Stimulated activated naive CD4-positive, alpha-beta T cell (primary cell): ENCODE results near the gene ORM2.
"Not testable (repeated sequence)": the region's sequence is repeated elsewhere in the genome, so short reads cannot be mapped to it uniquely, and the experiment has no call there.

Experiments used
- DNase-seq, 6 experiments: peaks; one replicate each; lab custom pipeline; 2025; lab: John Stamatoyannopoulos, UW

ORM2 gene

DNA sequence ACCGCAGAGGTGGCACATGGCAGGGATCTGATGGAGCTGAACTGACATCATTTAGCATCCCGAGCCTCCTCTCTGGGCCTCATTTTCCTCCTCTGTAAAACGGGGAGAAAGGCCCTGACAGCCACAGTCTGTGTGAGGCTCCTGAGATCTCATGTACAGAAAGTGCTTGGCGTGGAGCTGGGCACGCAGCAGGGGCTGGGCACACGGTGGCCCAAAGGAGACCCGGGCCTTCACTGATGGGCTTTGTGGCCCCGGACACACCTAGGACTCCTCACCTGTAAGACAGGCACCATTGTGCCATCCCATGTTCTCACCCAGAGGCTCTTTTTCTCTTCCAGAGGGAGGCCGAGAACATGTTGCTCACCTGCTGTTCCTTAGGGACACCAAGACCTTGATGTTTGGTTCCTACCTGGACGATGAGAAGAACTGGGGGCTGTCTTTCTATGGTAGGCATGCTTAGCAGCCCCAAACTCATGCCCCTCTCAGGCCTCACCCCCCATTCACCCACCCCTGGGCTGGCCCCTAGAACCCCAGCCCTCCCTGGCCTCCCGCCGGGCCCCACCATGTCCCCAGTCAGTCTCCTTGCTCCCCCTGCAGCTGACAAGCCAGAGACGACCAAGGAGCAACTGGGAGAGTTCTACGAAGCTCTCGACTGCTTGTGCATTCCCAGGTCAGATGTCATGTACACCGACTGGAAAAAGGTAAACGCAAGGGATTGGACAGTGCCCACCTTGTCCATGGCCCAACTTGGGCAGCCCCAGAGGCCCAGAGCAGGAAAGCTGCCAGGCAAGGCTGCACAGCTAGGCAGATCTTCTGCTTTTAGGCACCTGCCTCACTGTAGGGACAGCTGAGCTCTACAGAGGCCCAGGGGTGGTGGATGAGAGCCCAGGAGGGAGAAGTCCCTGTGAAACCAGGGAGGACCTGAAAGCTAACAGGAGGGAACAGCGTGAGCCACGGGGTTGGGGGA, 1.8 kb downstream of the ORM2 start:
- not testable (repeated sequence) for DNase-seq

DNA sequence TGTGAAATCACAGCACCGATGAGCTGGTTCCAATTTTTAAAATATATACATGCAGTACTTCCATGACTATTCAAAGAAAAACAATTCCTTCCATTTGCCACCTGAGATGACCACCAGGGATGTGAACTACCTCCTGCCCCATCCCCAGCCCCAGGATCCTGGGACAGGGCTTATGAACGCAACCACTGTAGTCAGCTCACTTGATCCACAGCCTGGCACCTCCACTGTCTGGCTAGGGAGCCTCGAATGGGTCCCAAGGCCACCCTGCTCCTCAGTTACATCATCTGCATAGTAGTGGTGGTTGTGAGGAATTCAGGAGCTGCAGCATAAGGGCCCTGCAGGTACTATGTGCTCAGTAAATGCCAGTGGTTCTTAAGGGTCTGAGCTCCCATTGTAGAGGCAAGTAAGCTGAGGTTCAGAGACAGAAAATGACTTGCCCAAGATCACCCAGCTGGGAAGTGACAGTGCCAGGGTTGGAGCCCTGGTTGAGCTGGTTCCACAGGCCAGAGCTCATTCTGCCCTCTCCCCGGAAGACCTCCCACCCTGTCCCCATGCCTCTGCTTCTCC, 2.9 kb downstream of the ORM2 start:
- not testable (repeated sequence) for DNase-seq

DNA sequence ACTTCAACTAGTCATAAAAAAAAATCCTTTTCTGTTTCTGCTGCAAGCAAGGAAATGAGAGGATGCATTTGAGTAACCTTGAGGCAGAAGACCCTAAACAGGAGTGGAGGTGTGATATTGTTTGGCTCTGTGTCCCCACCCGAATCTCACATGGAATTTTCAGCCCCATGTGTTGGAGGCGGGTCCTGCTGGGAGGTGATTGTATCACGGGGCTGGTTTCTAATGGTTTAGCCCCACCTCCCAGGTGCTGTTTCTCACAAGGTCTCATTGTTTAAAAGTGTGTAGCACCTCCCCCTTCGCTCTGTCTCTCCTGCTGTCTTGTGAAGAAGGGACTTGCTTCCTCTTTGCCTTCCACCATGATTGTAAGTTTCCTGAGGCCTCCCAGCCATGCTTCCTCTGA, 4.0 kb downstream of the ORM2 start:
- DNase-seq, result not testable (repeated sequence)

- no peak for DNase-seq
Observed at GRCh38 chr9:114334490-114334889, 4.8 kb downstream of the ORM2 start.

DNA sequence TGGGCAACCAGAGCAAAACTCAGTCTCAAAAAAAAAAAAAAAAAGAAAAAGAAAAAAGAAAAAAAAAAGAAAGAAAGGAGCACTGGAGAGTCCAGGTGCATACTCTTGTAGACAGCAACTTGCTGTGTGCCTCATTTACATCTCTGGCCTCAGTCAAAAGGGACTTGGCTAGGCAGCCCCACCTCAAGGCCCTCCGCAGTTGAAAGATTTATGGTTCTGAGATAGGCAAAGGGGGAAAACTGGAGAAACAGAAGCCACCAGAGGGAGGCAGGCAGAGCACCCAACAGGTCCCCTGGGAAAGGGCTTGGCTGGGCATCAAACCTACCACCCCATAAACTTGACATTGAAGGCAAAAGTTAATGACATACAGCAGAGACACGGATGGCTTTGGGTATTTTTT, 6.1 kb downstream of the ORM2 start:
- DNase-seq, result no peak

DNA sequence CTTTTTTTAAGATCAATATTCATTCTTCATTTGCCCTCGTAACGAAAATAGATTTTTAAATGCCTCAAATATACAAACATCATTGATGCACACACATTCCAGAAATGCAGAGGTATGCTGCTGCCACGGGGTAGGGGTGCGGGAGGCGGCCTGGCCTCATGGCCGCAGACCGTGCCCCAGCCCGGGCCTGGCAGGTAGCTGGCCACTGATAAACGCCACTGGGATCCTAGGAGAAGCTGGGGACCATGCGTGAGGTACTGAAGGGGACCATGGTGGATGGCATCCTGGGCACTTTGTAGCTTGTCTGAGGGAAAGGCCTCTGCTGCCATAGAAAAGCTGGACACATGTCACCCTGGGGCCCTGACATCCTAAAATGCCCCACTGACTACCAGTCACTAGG, 6.5 kb downstream of the ORM2 start:
- DNase-seq, result no peak

DNA sequence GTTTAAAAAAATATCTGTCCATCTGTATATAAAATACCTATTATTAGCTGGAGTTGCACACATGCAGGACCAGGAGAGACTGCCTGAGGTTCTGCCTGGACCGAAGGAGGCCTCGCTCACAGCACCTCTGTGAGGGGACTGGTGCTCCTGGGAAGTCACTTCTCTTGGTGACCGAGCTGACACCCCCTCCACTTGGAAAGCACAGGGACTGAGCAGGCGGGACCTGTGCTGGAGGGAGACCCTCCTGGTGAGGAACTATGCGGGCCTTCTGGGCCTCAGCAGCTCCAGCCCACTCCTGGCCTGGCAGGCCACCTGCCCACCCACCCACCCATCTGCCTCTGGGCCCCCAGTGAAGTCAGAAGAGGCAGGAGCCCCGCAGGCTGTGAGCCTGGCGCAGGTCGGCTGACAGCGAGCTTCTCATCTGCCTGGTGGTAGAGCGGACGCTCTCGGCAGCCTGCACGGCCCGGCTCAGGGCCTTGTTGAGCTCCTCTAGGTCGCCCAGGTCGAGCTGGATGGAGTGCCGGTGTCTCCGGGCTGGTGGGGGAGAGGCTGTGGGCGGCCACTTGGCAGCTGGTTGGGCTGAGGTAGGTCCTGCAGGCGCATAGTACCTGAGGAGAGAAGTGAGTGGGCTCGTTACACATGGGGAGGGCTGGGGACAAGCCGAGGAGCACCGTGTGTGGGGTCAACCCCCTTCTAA, 7.2 kb downstream of the ORM2 start:
- DNase-seq, result no peak

DNA sequence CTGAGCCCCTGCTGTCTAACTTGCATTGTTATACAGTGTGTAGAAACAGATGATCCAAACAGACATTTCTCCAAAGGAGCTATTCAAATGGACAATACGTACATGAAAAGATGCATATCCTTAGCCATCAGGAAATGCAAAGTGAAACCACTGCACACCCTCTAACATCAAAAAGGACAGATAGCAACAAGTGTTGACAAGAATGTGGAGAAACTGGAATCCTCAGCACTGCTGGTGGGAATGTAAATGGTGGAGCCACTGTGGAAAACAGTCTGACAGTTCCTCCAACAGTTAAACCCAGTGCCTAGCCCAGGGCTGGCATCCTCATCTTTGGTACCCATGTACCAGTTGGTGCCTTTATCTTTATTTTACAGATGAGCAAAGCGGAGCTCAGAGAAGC, 8.5 kb downstream of the ORM2 start:
- DNase-seq, result no peak

- DNase-seq, result peak in 5 of 6 experiments; percentile 8 to 56 (median 41)
Observed at GRCh38 chr9:114339130-114339908, 9.7 kb downstream of the ORM2 start.

DNA sequence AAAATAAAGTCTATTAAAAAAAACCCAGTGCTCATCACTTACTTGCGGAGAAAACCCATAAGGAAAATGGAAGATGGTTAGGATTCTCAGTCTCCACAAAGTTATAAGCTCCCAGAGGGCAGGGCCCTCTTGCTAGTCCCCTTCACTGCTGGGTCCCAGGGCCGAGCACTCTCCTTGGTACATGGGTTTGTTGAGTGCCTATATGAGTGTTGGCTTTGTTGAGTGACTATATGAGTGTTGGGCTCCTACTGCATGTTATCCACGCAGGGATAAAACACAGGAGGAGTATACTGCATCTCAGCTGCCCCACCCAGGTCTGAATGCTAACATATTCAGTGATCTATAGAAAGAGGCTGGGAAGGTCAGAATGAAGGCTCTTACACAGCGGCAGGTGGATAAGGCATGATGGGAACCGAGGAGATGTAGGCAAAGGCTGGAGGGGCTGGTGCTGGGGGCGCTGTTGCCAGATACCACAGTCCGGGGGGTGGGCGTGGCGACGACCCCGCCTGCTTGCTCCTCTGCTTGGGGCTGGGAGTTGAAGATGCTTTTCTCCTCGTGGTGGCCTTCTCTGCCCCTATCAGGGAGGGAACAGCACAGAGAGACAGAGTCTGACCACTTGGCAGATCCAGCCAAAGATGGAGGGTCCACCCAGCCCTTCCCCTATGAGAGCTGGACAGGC, 11.6 kb downstream of the ORM2 start:
- no peak for DNase-seq

- no peak for DNase-seq
Observed at GRCh38 chr9:114341991-114342390, 12.3 kb downstream of the ORM2 start.

- no peak for DNase-seq
Observed at GRCh38 chr9:114342755-114343440, 13.2 kb downstream of the ORM2 start.

DNA sequence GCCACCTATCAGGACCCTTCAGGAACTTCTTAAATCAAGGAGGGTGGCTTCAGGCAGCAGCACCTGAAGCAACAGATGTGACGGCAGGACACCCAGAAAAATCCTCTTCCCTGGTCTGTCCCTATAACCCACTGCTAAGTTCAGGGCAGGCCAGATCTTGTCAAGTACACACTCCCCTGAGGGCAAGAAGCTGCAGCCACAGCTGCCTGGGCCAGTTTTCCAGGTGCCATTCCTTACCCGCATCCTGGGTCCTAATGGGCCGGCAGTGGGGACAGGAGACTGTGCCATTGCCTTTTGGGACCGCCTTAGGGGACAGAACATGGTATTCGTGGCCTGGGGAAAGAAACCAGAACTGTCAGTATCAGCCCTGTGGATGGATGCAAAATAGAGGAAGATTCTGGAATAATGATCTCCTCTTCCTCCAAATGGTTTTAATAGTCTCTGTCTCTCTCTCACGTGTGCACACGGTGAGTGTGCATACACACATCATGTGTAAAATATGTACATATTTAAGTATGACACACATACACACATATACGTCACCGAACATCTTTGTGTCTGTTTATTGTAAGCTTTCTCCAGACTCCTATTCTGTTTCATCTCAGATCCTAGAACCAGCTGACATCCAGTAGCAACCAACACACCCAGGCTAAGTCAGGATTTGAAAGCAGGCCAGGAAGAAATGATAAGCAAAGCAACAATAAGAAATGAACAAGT, 14.0 kb downstream of the ORM2 start:
- no peak for DNase-seq

GRCh38 chr9:114344188-114344566, 14.5 kb downstream of the ORM2 start:
- DNase-seq, result no peak

GRCh38 chr9:114344692-114345091, 15.0 kb downstream of the ORM2 start:
- DNase-seq, result no peak

DNA sequence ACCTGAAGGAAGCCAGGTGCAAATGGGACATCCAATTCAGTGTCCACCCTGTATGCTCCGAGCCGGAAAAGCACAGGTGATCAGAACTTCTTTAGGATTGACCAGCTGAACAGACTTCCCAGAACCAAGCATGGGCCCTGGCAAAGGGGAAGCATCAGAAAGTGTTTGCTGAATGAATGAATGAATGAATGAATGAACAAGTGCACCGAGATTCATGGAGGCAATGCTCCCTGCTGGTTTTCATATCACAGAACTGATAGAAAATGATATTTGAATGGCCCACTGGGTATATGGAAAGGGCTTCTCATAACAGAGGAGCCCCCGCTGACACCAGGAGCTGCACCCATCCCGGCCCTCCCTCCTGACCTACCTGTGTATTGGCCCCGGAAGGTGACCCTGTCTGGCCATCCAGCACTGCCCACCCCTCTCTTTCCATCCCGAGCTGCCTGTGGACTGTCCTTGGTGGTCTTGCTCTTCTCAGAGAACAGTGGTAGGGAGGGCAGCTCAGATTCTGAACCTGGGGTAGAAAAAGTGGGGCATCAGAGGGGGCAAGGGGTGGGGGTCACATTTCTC, 15.9 kb downstream of the ORM2 start:
- DNase-seq, result no peak

GRCh38 chr9:114346146-114346545, 16.5 kb downstream of the ORM2 start:
- DNase-seq, result no peak

DNA sequence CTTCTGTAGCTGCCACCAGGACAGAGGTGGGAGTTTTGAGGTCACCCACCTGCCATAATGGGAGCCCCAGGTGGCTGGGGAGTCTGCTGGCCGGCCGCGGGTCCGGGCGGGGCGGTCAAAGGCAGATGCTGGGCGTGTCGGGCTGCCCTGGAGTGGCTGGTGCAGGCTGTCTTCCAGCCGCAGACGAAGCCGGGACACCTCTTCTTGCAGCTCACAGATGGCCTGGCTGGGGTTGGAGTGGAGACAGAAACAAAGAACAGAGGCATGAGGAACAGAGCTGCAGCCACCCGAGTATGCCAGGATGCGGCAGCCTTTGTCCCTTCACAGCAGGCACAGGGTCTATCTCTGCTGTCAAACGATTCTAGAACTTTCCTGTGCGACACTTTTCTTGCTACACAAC, 18.0 kb downstream of the ORM2 start:
- DNase-seq, result no peak

DNA sequence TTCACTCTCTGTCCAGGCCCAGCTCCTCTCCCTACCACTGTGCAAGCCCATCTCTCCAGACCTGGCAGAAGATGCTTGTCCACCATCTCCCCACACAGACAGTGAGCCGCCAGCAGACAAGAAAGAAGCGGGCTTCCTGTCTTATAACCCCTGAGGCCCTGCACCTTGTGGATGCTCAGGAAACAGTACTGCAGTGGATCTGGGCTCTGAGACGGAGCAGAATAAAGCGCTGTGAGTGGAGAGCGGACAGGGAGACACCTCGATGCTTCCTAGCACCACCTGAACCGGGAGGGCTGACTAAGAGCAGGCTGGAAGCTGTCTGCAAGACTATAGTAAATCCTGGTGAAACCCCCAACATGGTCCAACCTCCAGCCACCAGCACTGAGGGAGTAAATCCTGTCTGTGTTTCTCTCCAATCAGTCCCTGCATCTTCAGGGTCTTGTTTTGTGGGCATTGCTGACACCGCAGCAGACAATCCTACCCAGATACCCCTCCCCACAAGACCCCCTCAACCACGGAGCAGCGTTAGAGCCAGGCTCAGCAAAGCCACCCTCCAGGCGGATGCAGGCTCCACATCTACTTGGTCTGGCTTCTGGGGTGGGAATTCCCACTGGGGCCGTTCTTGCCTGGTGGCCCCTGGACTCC, 18.7 kb downstream of the ORM2 start:
- no peak for DNase-seq
